NCI-H524 (cell line): ENCODE measurements around the gene TMCC2.

Experiments
- DNase-seq, 2 experiments: peaks; one replicate each; lab custom pipeline; 2025; lab: John Stamatoyannopoulos, UW

Gene TMCC2

GRCh38 chr1:205260948-205261732, 33.4 kb downstream of the TMCC2 start:
- DNase-seq, result no peak

- no peak for DNase-seq
Measured at GRCh38 chr1:205261946-205262691, 34.4 kb downstream of the TMCC2 start.

GRCh38 chr1:205262731-205263171, 35.0 kb downstream of the TMCC2 start:
- DNase-seq, result no peak

- no peak for DNase-seq
Measured at GRCh38 chr1:205263580-205264190, 35.9 kb downstream of the TMCC2 start.

- DNase-seq, result no peak
Measured at GRCh38 chr1:205266611-205267305, 39.0 kb downstream of the TMCC2 start.

- no peak for DNase-seq
Measured at GRCh38 chr1:205267306-205267902, 39.7 kb downstream of the TMCC2 start.

GRCh38 chr1:205268846-205269680, 41.3 kb downstream of the TMCC2 start:
- DNase-seq, result no peak

- DNase-seq, result no peak
Measured at GRCh38 chr1:205269711-205270110, 42.0 kb downstream of the TMCC2 start.

GRCh38 chr1:205270271-205270670, 42.5 kb downstream of the TMCC2 start:
- no peak for DNase-seq

- DNase-seq, result no peak
Measured at GRCh38 chr1:205270764-205271163, 43.0 kb downstream of the TMCC2 start.

- no peak for DNase-seq
Measured at GRCh38 chr1:205271277-205271676, 43.5 kb downstream of the TMCC2 start.

GRCh38 chr1:205271745-205272144, 44.0 kb downstream of the TMCC2 start:
- no peak for DNase-seq

GRCh38 chr1:205272536-205272935, 44.8 kb downstream of the TMCC2 start:
- no peak for DNase-seq

- peak in 1 of 2 experiments; percentile 73 for DNase-seq
Measured at GRCh38 chr1:205273551-205273982, 45.8 kb downstream of the TMCC2 start.

GRCh38 chr1:205274041-205274691, 46.4 kb downstream of the TMCC2 start:
- DNase-seq, result no peak

- no peak for DNase-seq
Measured at GRCh38 chr1:205275133-205275532, 47.4 kb downstream of the TMCC2 start.

- no peak for DNase-seq
Measured at GRCh38 chr1:205275916-205276688, 48.4 kb downstream of the TMCC2 start.

- DNase-seq, result no peak
Measured at GRCh38 chr1:205276689-205277065, 48.9 kb downstream of the TMCC2 start.

GRCh38 chr1:205279986-205280385, 52.2 kb downstream of the TMCC2 start:
- DNase-seq, result no peak
